ENCODE measurements around the gene HOXA1. TPM values are rescaled to one million over a fixed set of nuclear protein-coding genes. Genes with fewer than 3 reads are reported as not detected.

HOXA1 gene
- total RNA-seq, 2 experiments from 2014 or later = 0.14 to 0.22 TPM

- Mint-ChIP-seq H3K4me1 (ENCODE audit: low read depth) (no peaks in the 10 kb centered on the region), H3K36me3 (ENCODE audit: low read depth) (no peaks in the 10 kb centered on the region), H3K27ac (no peak within 1 kb of the TSS), H3K4me3 (peak within 1 kb of the TSS; percentile 65), H3K27me3 (peaks cover 72% of the 10 kb centered on the region), H3K9me3 (no peaks in the 10 kb centered on the region)
- H3K9me3 ChIP-seq (ENCODE audit: control insufficient read depth in 1 of 2, insufficient read depth in 1 of 2, low read length in 2 of 2) = peaks cover 0 to 8% of the 10 kb centered on the region in 2 experiments
- DNase-seq = peak; percentile 61 to 88 (median 74)
- CTCF ChIA-PET = no interaction called here
- peak; percentile 96 for ATAC-seq (ENCODE audit: poor library complexity)
- H3K4me1 ChIP-seq (ENCODE audit: insufficient read depth, low read length) = peaks cover 10% of the 10 kb centered on the region
- POLR2A ChIA-PET = interaction anchor here (1.0 kb wide), 1 partner anchor 267 kb away, joined by 3 read pairs; no protein-coding TSS in a partner anchor
- H3K27me3 ChIP-seq (ENCODE audit: control insufficient read depth in 1 of 2, insufficient read depth in 2 of 2, low read length in 2 of 2) = peaks cover 14 to 32% of the 10 kb centered on the region in 2 experiments
- no peak for TF ChIP-seq CTCF (IDR thresholded peaks at IDR 0.05)
- H3K36me3 ChIP-seq (ENCODE audit: insufficient read depth, low read length) = no peaks in the 10 kb centered on the region
- H3K27ac ChIP-seq (ENCODE audit: low read depth in 1 of 2, low read length in 2 of 2) = peak within 1 kb of the TSS in 1 of 2 donors; percentile 47
- H3K4me3 ChIP-seq (ENCODE audit: low read length) = peak within 1 kb of the TSS; percentile 62
- intact Hi-C loops (cut with DNase I, micrococcal nuclease) = no loop called here
Measured at GRCh38 chr7:27130540-27131389, 35.0 kb upstream of the HOXA1 start, which contains the start of gene HOXA4. Gene HOXA4 (minus strand): TSS chr7:27130757. CDS start chr7:27130733, 24 bp downstream.

GRCh38 chr7:27129729-27130539, 34.1 kb upstream of the HOXA1 start:
- H3K27ac ChIP-seq (ENCODE audit: low read depth in 1 of 2, low read length in 2 of 2) = no peak overlapping the region
- POLR2A ChIA-PET = interaction anchor here (1.0 kb wide), 1 partner anchor 267 kb away, joined by 3 read pairs; no protein-coding TSS in a partner anchor
- peak; percentile 18 for ATAC-seq (ENCODE audit: poor library complexity)
- intact Hi-C loops (cut with DNase I, micrococcal nuclease) = no loop called here
- Mint-ChIP-seq H3K27ac (no peak overlapping the region), H3K36me3 (ENCODE audit: low read depth) (no peaks in the 10 kb centered on the region), H3K9me3 (no peaks in the 10 kb centered on the region), H3K27me3 (peaks cover 72% of the 10 kb centered on the region), H3K4me1 (ENCODE audit: low read depth) (no peaks in the 10 kb centered on the region), H3K4me3 (peak overlapping the region; percentile 35)
- H3K4me1 ChIP-seq (ENCODE audit: insufficient read depth, low read length) = peaks cover 10% of the 10 kb centered on the region
- peaks cover 16 to 28% of the 10 kb centered on the region in 2 experiments for H3K27me3 ChIP-seq (ENCODE audit: control insufficient read depth in 1 of 2, insufficient read depth in 2 of 2, low read length in 2 of 2)
- no peak for TF ChIP-seq CTCF (IDR thresholded peaks at IDR 0.05)
- DNase-seq = peak in 1 of 14 experiments; percentile 55
- peaks cover 0 to 8% of the 10 kb centered on the region in 2 experiments for H3K9me3 ChIP-seq (ENCODE audit: control insufficient read depth in 1 of 2, insufficient read depth in 1 of 2, low read length in 2 of 2)
- H3K4me3 ChIP-seq (ENCODE audit: low read length) = no peak overlapping the region
- H3K36me3 ChIP-seq (ENCODE audit: insufficient read depth, low read length) = no peaks in the 10 kb centered on the region
- CTCF ChIA-PET = no interaction called here
